NCI-H2196 treated with DMSO at 0.1 percent for 48 hours (cell line): ENCODE data around the gene DNER.
"Not testable (repeated sequence)": the region's sequence is repeated elsewhere in the genome, so short reads cannot be mapped to it uniquely, and the experiment has no call there.

Experiments used
- DNase-seq: peaks from one replicate; lab custom pipeline; 2025; ENCODE audit not compliant: unreplicated experiment; lab: John Stamatoyannopoulos, UW

Gene DNER

DNA sequence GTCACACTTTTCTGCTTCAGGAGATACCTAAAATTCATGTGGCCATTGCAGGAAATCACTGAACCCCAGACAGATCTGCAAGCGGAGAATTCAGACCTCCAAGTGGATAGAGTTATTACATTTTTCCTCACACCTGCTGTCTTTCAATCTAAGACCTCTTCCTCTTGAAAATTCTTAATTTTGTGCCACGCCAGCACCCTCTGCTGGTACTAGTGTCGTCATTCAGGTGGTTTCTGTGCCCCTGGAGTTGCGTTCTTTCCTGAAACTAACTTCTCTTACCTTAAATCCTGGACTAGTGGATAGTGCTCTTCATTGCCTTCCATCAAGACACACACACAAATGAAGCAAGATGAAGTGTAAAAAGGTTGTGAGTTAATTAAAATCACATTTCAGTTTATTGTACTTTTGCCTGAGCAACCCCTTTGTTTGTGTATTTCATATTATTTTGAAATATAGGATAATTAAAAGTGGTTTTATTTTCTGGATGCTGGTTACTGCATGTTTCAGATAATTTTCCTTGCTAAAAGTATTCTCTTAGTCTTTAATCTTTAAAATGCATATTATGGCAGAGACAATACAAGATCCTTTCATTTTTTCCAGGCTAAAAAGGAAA lies 1.6 kb upstream of the DNER start:
- DNase-seq: peak; percentile 36

DNA sequence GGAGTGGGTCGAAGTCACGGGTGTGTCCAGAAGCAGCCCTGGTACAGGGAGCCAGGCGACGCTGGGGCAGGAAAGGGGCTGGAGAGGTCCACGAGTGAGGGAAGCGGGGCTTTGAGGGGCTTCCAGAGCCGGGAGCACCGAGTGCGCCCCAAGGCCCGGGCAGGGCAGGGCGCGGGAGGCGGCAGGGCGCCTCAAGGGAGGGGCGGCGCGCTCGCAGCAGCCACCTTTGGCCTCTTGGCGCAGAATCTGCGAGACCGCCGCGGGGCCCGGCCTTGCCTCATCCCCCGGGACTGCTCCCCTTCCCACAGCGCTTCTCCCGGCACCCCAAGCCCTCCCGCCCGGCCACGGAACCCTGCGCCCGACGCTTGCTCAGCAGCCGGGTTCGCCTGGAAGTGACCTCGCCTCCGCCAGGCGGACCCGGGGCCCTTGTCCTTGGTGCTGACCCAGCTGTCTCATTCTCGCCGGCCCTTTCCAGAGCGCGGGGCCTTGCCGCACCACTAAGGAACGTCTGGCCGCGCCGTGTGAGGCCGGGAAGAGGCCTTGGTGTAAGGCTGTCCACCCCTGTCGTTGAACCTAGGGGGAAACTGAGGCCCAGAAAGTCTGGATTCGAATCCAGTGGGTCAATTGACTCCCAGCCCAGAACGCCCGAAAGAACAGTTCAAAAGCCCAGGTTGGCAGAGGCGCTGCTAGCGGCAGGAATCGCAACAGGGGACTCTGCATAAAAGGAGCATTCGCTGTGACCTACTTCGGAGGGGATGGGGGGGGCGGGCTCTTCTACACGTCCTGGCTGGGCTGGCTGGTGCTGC lies 584 bp upstream of the DNER start:
- no peak for DNase-seq

DNA sequence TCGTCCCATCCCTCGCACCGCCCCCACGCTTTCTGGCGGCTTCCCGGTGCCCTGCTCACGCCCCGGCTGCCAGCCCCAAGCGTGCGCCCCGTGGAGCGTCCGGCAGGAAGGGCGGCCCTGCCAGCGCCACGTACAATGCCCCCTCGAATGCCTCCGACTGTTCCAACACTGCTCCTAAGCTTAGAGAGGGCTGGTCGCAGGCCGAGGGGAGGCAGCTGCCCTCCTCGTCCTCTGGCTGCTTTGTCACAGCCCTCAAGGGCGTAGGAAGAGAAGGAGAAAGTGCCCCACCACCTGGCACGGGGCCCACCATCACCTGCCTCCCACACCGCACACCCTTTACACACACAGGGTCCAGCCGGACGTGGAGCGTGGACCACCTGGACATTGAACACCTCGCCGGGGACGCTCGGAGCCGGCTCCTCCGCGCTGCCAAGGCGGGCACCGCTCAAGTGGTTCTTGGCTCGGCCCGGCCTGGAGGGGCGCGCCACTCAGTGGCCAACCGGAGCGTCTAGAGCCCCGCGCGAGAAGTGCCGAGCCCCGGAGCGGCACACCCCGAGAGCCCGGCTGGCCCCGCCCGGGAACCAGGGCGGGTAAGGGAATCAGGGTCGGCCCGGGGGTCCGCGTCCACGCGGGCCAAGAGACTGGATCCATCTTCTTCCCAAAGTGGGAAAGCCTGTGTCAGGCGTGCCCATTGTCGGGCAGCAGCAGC lies 830 bp downstream of the DNER start:
- DNase-seq: no peak

DNA sequence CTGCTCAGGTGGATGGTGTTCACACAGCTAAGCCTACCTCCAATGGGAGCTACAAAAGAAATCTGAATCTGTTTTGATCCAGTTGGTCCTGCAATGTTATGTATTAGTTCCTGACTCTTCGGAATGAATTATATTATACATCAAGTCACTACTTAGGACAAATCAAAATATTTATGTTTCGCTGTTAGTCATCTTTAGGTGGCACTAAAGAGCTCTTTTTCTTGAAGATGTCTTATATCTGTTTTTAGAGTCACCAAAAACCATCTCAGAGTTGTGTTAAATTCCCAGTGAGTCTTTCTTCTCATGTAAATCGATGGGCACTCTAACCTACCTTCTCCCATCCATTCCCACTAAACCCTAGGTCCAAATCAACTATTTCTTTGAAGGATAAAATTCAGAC lies 2.2 kb downstream of the DNER start:
- DNase-seq: no peak

DNA sequence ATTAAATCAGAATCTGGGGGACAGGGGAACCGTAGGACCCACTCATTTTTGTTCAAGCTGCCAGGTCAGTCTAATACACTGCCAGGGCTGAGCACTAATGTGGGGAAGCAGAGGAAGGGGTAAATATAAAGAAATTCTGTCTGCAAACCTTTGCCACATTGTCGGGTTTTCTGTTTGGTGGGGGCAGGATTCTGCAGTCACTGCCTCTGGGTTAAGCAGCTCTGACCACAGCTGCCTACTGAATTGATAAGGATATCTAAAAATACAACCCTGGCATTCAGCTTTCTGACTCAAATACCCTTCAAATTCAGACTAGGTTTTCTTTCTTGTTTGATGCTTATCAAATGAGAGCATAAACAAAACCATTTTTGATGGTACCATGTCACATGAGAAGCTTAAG lies 6.0 kb downstream of the DNER start:
- DNase-seq: no peak

DNA sequence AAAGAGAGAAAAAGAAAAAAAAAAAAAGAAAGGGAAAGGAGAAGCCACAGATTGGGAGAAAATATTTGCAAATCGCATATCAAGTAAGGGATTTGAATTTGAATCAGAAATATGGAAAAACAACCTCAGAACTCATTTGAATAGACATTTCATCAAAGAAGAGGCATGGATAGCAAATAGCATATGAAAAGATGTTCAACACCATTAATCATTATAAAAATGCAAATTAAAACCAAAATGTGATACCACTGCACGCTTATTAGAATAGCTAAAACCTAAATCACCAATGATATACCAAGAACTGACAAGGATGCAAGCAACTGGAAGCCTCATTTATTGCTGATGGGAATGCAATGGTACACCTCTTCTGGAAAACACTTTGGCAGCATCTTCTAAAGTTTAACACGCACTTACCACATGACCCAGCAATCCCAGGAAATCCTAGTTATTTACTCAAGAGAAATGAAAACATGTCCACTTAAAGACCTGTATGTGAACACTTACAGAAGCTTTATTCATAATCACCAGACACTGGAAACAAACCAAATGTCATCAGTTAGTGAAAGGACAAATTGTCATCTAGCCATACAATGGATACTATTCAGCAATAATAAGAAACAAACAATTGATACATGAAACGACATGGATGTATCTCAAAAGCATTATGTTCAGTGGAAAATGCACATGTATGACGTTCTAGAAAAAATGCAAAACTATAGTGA lies 10.3 kb downstream of the DNER start:
- no peak for DNase-seq

DNA sequence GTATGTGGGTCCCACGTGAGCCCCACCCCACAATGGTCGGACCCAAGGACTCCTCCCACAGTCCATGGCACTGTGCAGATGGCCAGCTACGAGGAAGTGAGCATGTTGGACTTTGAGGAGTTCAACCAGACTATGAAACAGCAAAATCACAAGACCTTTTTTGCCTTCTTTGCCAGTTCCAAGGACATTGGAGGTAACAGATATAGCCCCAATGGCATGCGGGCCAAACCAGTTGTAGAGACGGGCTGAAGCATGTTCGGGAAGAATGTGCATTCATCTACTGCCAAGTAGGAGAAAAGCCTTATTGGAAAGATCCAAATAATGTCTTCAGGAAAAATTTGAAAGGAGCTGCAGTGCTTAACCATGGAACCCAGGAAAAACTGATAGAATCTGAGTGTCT lies 12.6 kb downstream of the DNER start:
- no peak for DNase-seq

DNA sequence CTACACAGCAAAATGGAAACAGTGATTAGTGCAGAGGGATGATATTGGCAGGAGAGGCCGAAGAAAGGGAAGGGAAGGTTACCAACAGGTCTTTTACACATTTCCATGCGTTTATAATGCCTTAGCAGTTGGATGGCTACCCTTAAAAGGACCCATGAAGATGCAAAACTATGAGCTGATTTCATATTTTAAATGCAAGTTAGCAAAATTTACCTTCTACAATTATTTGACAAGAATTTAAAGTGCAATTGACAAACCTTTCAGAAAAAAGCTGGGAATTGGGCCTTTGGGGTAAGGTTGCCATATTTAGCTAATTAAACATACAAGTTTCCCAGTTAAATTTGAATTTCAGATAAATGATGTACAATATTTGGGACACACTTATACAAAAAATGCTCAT lies 13.3 kb downstream of the DNER start:
- no peak for DNase-seq

DNA sequence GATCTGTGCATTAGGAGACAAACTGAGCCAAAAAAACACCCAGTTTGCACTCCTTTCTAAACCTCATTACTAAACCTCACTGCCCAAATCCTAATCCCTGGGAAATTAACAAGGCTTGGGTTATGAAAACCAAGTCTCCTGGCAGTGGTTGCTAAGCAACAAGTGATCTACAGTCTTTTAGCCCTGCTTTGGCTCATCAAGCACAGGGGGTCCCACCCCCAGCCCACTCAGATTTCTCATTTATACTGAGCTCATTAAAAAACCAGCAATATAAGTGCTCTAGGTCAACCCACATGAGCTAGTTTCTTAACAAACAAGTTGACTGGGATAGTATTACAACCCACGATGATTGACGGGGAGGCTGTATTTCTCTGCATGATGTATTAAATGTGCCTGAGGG lies 18.4 kb downstream of the DNER start:
- DNase-seq: no peak

DNA sequence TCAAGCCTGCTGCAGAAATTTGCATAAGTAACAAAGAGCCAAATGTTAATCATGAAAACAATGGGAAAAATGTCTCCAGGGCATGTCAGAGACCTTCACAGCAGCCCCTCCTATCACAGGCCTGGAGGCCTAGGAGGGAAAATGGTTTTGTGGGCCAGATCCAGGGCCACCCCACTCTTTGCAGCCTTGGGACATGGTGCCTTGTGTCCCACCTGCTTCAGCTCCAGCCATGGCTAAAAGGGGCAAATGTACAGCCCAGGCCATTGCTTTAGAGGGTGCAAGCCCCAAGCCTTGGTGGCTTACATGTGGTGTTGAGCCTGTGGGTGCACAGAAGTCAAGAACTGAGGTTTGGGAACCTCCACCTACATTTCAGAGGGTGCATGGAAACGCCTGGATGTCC lies 20.5 kb downstream of the DNER start:
- not testable (repeated sequence) for DNase-seq

DNA sequence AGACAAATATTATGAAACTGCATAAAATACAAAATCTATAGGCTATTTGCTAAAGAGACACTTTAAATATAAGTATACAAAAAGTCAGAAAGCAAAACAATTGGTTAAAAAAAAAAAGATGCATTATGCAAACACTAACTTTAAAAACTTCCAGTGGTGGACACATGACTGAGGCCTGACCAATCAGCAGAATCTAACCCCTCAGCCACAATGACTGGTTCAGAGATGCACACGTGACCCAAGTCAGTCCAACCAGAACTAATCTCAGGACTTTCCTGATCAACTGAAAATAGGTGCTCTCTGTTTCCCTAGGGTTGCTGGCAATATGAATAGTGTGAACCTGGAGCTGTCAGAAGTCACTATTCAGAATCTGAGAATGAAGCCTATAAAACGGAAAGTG lies 22.7 kb downstream of the DNER start:
- no peak for DNase-seq

DNA sequence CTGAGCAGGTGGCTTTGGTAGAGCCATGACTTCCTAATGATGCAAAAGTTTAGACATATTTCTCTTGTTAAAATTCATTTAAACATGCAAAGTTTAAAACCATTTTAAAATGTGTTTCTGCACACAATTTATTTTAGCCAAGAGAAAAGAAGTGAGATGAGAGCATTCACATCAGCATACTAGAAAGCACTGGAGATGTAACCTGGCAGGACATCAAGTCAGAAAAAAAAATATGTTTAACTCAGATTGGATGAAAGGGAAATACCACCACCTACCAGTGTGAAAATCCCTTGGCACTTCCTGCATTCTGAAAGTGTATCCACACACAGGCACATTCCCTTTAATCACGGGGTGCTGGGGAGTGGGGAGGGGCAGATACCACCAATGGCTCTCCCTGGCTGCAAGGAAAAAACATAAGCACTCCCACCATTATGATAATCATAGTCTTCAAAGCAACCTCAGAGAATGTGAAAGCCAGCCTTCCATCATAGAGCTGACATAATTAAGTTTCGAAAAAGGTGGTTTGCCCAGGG lies 25.0 kb downstream of the DNER start:
- no peak for DNase-seq

DNA sequence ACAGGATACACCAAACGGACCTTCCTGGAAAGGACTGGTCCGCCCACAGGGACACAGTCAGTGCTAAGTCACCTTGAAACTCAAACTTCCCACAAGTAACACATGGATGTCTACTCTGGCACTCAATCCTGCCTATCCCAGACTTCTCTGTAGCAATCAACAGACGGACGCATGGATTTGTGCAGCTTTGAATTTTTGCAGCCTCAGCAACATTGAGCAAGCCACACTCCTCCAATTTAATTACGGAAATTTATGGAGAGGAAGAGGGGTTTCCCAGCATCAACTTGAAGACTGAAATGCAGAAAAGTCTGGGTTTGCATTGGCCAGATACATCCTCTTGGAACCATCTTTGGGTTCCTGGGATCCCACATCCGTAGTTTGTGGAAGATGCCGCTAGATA lies 26.2 kb downstream of the DNER start:
- DNase-seq: no peak

DNA sequence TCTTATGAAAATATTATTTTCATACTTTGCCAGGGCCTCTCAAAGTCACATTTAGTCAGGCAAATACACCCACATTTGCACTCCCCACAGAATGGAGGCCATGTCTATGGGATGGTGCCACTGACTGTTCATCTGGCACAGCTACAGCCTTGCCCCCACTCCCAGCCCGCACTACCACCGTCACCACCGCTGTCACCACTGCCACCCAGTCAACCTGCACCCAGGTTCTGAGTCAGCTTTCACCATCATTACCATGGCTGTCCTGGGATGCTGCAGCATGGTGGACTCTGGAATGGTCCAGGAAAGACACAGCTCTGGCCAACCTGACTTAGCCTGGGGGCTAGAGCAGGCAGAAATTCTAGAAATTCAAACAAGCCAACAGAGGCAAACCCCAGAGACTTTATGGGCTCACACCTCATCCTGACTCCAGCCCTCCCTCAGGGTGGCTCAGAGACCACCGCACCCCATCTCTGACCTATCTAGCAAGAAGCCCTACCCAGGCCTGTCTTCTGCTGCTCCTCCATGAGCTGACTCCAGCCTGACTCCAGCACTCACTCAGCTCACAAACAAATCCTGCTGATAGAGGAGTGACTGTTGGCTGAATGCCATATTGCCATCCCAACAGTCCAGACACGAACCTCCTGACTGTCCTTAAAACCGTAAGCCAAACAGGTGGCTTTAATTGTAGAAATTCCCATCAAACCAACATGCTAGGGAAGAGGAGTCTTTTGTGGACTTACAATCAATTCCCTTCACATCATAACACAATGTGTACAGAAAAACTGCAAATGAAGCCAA lies 28.0 kb downstream of the DNER start:
- no peak for DNase-seq

DNA sequence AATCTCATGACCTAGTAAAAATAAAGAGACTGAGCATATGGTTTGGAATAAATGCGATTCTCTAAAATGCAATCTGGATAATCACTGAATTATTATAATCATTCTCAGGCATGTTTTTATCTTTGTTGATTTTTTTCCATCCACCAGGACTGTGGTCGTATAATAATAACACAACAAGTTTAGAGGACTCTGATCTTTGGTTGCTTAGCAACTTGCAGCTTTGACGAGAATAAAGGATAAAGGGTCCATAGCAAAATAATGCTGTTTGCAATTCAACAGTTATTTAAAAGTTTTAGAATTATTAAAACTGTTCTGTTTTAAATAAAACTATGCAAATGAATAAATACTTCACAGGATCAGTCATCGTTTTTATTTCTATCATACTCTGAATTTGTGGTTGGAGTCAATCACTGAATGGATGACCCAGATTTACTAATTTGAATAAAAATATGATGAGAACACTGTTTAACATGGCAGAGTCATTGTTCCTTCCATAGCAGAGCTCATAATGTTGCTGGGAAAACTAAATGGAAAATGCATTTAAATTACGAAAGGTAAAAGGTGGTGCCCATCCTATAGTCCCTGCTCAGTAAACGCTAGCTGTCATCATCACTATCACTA lies 29.3 kb downstream of the DNER start:
- no peak for DNase-seq

DNA sequence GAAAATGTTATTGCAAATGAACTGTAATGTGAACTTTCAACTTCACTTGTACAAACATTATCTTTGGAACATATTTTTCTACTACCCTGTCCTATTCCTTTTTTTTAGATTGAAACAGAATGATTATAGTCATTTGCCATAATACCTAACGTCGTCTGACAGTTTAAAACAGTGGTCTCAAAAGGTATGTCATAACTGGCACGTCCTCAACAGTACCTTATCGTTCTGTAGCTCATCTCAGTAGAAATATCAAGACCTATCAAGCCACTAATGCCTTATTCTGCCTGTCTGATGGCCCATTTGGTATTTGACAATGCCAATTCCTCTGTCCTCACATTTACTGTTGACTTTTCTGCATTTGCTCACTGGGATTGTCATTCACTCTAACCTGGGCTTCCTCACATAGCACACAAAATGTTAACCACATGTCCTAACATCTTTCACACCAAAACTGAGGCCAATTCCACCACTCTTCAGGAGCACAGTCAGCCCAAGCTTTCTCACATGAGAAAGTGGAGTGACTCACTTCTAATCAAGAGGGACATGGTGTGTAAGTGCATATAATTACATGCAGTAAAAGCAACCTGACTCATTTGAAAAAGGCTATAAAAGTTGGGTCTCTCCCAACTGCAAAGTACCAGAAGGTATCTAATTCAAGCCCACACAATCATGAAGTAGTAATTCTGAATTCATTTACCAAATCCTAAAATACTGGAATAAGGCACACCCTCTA lies 34.8 kb downstream of the DNER start:
- no peak for DNase-seq

DNA sequence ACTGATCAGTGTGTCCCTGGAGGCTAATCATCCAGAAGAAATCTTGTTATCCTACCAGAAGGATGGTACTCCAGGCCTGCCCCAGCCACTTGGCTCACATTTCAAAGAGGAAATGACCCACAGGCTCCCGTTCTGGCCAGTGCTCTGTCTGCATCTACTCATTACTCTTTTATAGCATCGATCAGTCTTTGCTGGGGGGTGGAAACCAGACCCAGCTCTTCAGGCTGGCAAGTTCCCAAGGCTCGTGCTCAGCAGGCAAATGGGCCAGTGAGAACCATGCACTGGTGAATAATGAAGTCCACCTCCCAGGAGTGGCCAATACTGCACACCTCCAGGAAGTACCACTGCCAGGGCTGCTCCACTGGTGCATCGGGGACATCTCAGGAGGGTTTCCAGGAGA lies 38.8 kb downstream of the DNER start:
- DNase-seq: peak; percentile 41

DNA sequence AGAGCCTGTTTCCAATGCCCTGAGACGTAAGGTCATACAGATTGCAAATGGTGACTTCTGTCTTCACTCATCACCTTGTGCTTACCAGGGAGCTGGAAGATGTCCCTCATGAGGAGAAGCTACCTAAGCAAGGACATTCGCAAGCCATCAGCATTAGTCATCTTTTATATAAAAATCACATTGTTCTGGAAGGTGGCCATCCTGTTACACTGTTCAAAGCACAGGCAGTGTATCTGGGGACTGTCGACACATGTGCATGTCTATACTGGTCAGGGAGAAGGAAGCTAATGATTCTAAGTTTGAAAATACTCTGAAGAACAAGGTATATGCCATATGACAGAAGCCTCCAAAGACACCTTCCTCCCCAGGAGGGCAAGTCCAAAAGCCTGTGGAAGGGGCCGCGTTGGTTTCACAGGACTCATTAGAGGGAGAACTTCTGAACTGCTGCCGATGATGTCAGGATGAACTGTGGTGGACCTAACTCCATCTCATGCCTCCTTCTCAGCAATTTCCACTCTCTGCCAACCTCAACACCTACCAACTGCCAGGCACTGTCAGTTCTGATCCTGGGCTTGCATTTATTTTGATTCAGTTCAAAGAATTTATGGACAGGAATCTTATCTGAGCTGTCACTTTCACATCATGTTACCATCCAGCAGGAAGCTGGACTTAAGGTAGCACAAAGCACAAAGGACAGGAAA lies 39.4 kb downstream of the DNER start:
- no peak for DNase-seq

DNA sequence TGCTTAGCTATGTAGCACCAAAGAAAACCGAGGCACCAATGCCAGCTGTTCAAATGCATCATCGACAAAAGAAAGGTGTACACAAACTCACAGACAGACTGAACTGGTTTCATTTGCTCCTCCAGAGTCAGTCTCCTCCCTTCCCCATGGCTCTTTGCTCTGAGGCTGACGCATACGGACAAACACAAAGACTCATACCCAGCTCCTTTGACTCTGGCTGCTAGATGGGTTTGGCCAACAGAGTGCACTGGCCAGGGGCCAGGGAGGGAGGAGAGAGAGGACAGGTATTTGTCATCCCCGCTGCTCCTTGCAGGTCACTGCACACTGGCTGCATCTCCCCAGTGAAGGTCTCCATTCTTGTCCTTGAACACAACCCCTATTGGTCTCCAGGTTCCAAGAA lies 40.7 kb downstream of the DNER start:
- DNase-seq: no peak
